HCT116 (cell line): ENCODE data around the gene RPS27L. TPM values are rescaled to one million over a fixed set of nuclear protein-coding genes. Genes with fewer than 3 reads are reported as not detected.

Experiments
- ATAC-seq: fragments of 200-7000 bp; cut with Tn5 transposase; 2 replicates; pipeline ENCODE4 v1.9.1; 2020; ENCODE audit warnings: mild to moderate bottlenecking, moderate library complexity
- BruUV-seq: library from RNA; stranded (reverse); fragments of 400-500 nt; replicated peaks from 2 replicates; lab custom pipeline; 2021; lab: Mats Ljungman, UMichigan
- CTCF ChIA-PET: fragments of 300-600 bp; sonication (Branson Sonifier 250); formaldehyde crosslinking; loops from one replicate; lab custom pipeline; 2021; ENCODE audit warnings: antibody characterized with exemption; lab: Charles Lee
- POLR2A ChIA-PET: fragments of 300-600, 350-600 bp; sonication (Branson Sonifier 250); formaldehyde crosslinking; loops from one replicate; lab custom pipeline; 2021; ENCODE audit warnings: antibody characterized with exemption; lab: Charles Lee
- RAD21 ChIA-PET, 2 experiments: fragments of 300-600 bp; sonication (Branson Sonifier 250); formaldehyde crosslinking; loops; one replicate each; lab custom pipeline; 2023; ENCODE audit warnings: low total read pairs in 2 of 2; ENCODE audit not compliant: uncharacterized antibody in 2 of 2, unreplicated experiment in 2 of 2, low non-redundant PET in 1 of 2; lab: Charles Lee
- DNase-seq: peaks from one replicate; pipeline ENCODE4 v3.0.0-alpha.2; 2010; ENCODE audit warnings: low read depth, low spot score
- H2AFZ ChIP-seq: fragments of 200-600 bp; shearing (Covaris generic), sonication (generic); 2 replicates; pipeline ENCODE4 v1.6.1; 2017; ENCODE audit warnings: low read depth, mixed run types, mixed read lengths, antibody characterized with exemption, low read length; ENCODE audit not compliant: poor library complexity, severe bottlenecking
- H3K27ac ChIP-seq: 2 replicates; pipeline ENCODE4 v1.5.1; 2012; ENCODE audit warnings: low read depth, low read length
- H3K27me3 ChIP-seq: fragments of 200-600 bp; sonication (generic); 2 replicates; pipeline ENCODE4 v1.6.1; 2016; ENCODE audit warnings: mixed run types, low read length, mixed read lengths; ENCODE audit not compliant: insufficient read depth
- H3K36me3 ChIP-seq, 2 experiments: fragments of 200-500 bp in 1 of 2; fragments of 200-600 bp in 1 of 2; sonication (Bioruptor generic) in 1 of 2; sonication (generic) in 1 of 2; 2 replicates each; pipeline versions ENCODE4 v1.5.1 to v1.6.1; 2014 to 2016; ENCODE audit warnings: low read length in 2 of 2, inconsistent platforms in 1 of 2, mixed read lengths in 1 of 2, mixed run types in 1 of 2; ENCODE audit not compliant: insufficient read depth in 2 of 2, control insufficient read depth in 1 of 2
- H3K4me1 ChIP-seq, 2 experiments: fragments of 200-600 bp in 1 of 2; sonication (generic) in 1 of 2; 2 replicates each; pipeline versions ENCODE4 v1.5.1 to v1.6.1; 2012 to 2017; ENCODE audit warnings: low read length in 2 of 2, inconsistent platforms in 1 of 2, mild to moderate bottlenecking in 1 of 2, mixed read lengths in 1 of 2, mixed run types in 1 of 2, moderate library complexity in 1 of 2; ENCODE audit not compliant: insufficient read depth in 2 of 2, control insufficient read depth in 1 of 2
- H3K4me2 ChIP-seq: fragments of 200-600 bp; sonication (generic); 2 replicates; pipeline ENCODE4 v1.6.1; 2017; ENCODE audit warnings: mixed run types, low read length, mixed read lengths
- H3K4me3 ChIP-seq, 2 experiments: fragments of 200-600 bp in 1 of 2; sonication (generic) in 1 of 2; replicated peaks in 1 of 2; 2 replicates each; pipeline ENCODE4 v1.5.1; 2011 to 2016; ENCODE audit warnings: low read length in 2 of 2, control low read depth in 1 of 2, low read depth in 1 of 2, mild to moderate bottlenecking in 1 of 2, mixed read lengths in 1 of 2, mixed run types in 1 of 2
- H3K79me2 ChIP-seq: fragments of 200-600 bp; sonication (generic); 2 replicates; pipeline ENCODE4 v1.6.1; 2017; ENCODE audit warnings: mild to moderate bottlenecking, mixed run types, low read length, moderate library complexity, mixed read lengths; ENCODE audit not compliant: insufficient read depth
- H3K9ac ChIP-seq: fragments of 200-600 bp; sonication (generic); 2 replicates; pipeline ENCODE4 v1.6.1; 2016; ENCODE audit warnings: low read length, mixed read lengths
- H3K9me2 ChIP-seq: fragments of 200-600 bp; sonication (generic), shearing (Covaris generic); 2 replicates; pipeline ENCODE4 v1.6.1; 2017; ENCODE audit warnings: mixed run types, mild to moderate bottlenecking, moderate library complexity; ENCODE audit not compliant: insufficient read depth
- H3K9me3 ChIP-seq, 2 experiments: fragments of 200-500 bp in 1 of 2; fragments of 200-600 bp in 1 of 2; sonication (Bioruptor generic) in 1 of 2; sonication (generic) in 1 of 2; 2 replicates each; pipeline ENCODE4 v1.6.1; 2014 to 2017; ENCODE audit warnings: low read length in 2 of 2, mixed read lengths in 2 of 2, inconsistent platforms in 1 of 2, low read depth in 1 of 2, mild to moderate bottlenecking in 1 of 2, mixed run types in 1 of 2, moderate library complexity in 1 of 2; ENCODE audit not compliant: control insufficient read depth in 1 of 2, insufficient read depth in 1 of 2
- H4K20me1 ChIP-seq: fragments of 200-600 bp; sonication (generic), shearing (Covaris generic); 2 replicates; pipeline ENCODE4 v1.6.1; 2017; ENCODE audit warnings: mixed run types, mild to moderate bottlenecking, moderate library complexity; ENCODE audit not compliant: insufficient read depth
- CTCF ChIP-seq, 3 experiments: fragments of 200-600 bp in 1 of 3; sonication (generic) in 1 of 3; IDR thresholded peaks in 2 of 3; conservative IDR thresholded peaks in 1 of 3; 2 replicates each; pipeline ENCODE4 v1.5.1; 2012 to 2017; ENCODE audit warnings: low read depth in 2 of 3, low read length in 2 of 3, antibody characterized with exemption in 1 of 3, borderline replicate concordance in 1 of 3, control low read depth in 1 of 3, mild to moderate bottlenecking in 1 of 3, mixed read lengths in 1 of 3, mixed run types in 1 of 3, moderate library complexity in 1 of 3; ENCODE audit not compliant: insufficient read depth in 1 of 3
- EZH2phosphoT487 ChIP-seq: fragments of 200-600 bp; IDR thresholded peaks from 2 replicates; pipeline ENCODE4 v1.6.1; 2018; ENCODE audit warnings: antibody characterized with exemption, borderline replicate concordance
- FOSL1 ChIP-seq: IDR thresholded peaks from 2 replicates; pipeline ENCODE4 v1.6.1; 2012; ENCODE audit warnings: low read depth
- POLR2A ChIP-seq: IDR thresholded peaks from 2 replicates; pipeline ENCODE4 v1.7.0; 2011; ENCODE audit warnings: borderline replicate concordance; ENCODE audit not compliant: insufficient read depth, insufficient read length; ENCODE audit errors: extremely low read depth
- POLR2AphosphoS5 ChIP-seq: IDR thresholded peaks from 2 replicates; pipeline ENCODE4 v1.6.1; 2011; ENCODE audit warnings: mild to moderate bottlenecking, low read depth, low read length, moderate library complexity
- RAD21 ChIP-seq: IDR thresholded peaks from 2 replicates; pipeline ENCODE4 v1.6.1; 2012; ENCODE audit warnings: low read depth, mild to moderate bottlenecking
- SP1 ChIP-seq: IDR thresholded peaks from 2 replicates; pipeline ENCODE4 v1.6.1; 2012; ENCODE audit warnings: low read depth
- SRF ChIP-seq: IDR thresholded peaks from 2 replicates; pipeline ENCODE4 v1.6.1; 2012; ENCODE audit warnings: low read depth
- TCF7L2 ChIP-seq: IDR thresholded peaks from 2 replicates; pipeline ENCODE4 v1.7.0; 2011; ENCODE audit warnings: borderline replicate concordance, inconsistent platforms; ENCODE audit not compliant: insufficient read depth, insufficient read length; ENCODE audit errors: extremely low read depth
- ZFX ChIP-seq: fragments of 450-650 bp; IDR thresholded peaks from 2 replicates; pipeline ENCODE4 v1.6.1; 2017
- ZNF274 ChIP-seq: fragments of 200-500 bp; sonication (Bioruptor generic); IDR thresholded peaks from 2 replicates; pipeline ENCODE4 v1.6.1; 2014; ENCODE audit warnings: mild to moderate bottlenecking, low read depth, low read length, inconsistent platforms
- intact Hi-C: fragments of 100-400 bp; cut with micrococcal nuclease; formaldehyde crosslinking; loops from 2 replicates; pipeline ENCODE4 v1.10.0; 2022
- total RNA-seq: library from RNA; stranded (reverse); gene quantifications from one replicate; pipeline ENCODE4 v1.2.1, GENCODE V29; 2021; ENCODE audit not compliant: unreplicated experiment
- TF ChIP-seq, protein P1 (sequence below): IDR thresholded peaks from 2 replicates; pipeline ENCODE4 v1.6.1; 2012
- TF ChIP-seq, protein P2 (sequence below): IDR thresholded peaks from 2 replicates; pipeline ENCODE4 v1.6.1; 2012; ENCODE audit warnings: low read depth

Gene RPS27L
- total RNA-seq, 1 experiment from 2014 or later, result 139 TPM

DNA sequence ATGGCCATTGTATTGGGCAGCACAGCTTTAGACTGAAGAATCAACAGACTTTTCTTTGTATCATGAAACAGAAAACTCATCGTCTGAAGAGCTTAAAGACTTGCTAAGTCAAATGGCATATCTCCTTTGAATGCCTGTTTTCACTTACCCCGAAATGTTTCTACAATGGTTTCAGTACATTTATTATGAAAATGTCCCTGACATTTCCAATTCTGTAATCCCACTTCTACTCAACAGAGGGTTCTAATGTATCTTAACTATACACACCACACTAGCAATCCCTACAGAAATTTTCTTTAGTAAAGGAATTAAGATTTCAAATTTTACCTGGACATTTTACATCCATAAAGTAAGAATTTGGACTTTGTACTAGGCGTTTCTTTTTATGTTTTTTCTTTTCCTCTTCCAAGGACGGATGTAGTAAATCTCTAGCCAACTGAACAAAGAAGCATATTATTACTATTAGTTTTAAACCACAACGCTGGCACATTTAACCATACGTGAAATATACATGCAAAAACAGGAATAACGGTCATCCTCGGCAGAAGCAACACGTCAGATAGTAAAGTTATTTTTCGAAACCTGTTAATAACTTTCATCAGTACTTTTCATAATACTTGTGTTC, 1.1 kb downstream of the RPS27L start:
- Histone ChIP-seq H3K9me3 (no peaks in the 10 kb centered on the region), H3K36me3 (peaks cover 14 to 15% of the 10 kb centered on the region in 2 experiments; a peak in 3 of 4 replicates), H2AFZ (no peak overlapping the region), H3K79me2 (peaks cover 18% of the 10 kb centered on the region), H3K4me1 (peaks cover 9 to 13% of the 10 kb centered on the region in 2 experiments; a peak in 3 of 4 replicates), H3K27me3 (no peaks in the 10 kb centered on the region), H3K4me3 (peak overlapping the region; percentile 82 to 89), H4K20me1 (no peaks in the 10 kb centered on the region), H3K4me2 (peak overlapping the region; percentile 84), H3K9me2 (no peaks in the 10 kb centered on the region), H3K27ac (peak overlapping the region; percentile 92), H3K9ac (peak overlapping the region; percentile 69)
- ChIA-PET RAD21 (no interaction called here), POLR2A (no interaction called here), CTCF (no interaction called here)
- DNase-seq (no peak), ATAC-seq (no peak)
- TF ChIP-seq TCF7L2, result no peak
- TF ChIP-seq ZNF274, result no peak
- no peak for TF ChIP-seq RAD21
- no peak for TF ChIP-seq POLR2A
- TF ChIP-seq FOSL1, result no peak
- BruUV-seq, result no TSS peak
- intact Hi-C loops, result loop anchor here (10.0 kb wide), 1 partner anchor 119 kb away; the partner anchor contains the start of gene APH1B

GRCh38 chr15:63155486-63155885, 1.8 kb downstream of the RPS27L start:
- H3K79me2 ChIP-seq, result peaks cover 18% of the 10 kb centered on the region
- H3K36me3 ChIP-seq, result peaks cover 14 to 15% of the 10 kb centered on the region in 2 experiments; a peak in 3 of 4 replicates
- H3K27me3 ChIP-seq, result no peaks in the 10 kb centered on the region
- no peak overlapping the region for H3K9ac ChIP-seq
- intact Hi-C loops, result loop anchor here (10.0 kb wide), 1 partner anchor 119 kb away; the partner anchor contains the start of gene APH1B
- H3K9me3 ChIP-seq, result no peaks in the 10 kb centered on the region
- H3K27ac ChIP-seq, result no peak overlapping the region
- no peaks in the 10 kb centered on the region for H3K9me2 ChIP-seq
- RAD21 ChIA-PET, result no interaction called here
- H3K4me2 ChIP-seq, result no peak overlapping the region
- H3K4me1 ChIP-seq, result peaks cover 9 to 13% of the 10 kb centered on the region in 2 experiments; a peak in 3 of 4 replicates
- CTCF ChIA-PET, result no interaction called here
- ATAC-seq (no peak), DNase-seq (no peak)
- POLR2A ChIA-PET, result no interaction called here
- BruUV-seq, result no TSS peak
- no peaks in the 10 kb centered on the region for H4K20me1 ChIP-seq
- no peak overlapping the region for H2AFZ ChIP-seq
- no peak overlapping the region for H3K4me3 ChIP-seq
- TF ChIP-seq ZFX (no peak), CTCF (IDR thresholded peaks at IDR 0.05 in 2 of 3, conservative IDR thresholded peaks at IDR 0.05 in 1 of 3; ENCODE audit: borderline replicate concordance in 1 of 3, insufficient read depth in 1 of 3, low read depth in 2 of 3, low read length in 2 of 3) (no peak), EZH2phosphoT487 (no peak), TCF7L2 (no peak), SRF (no peak), ZNF274 (no peak), RAD21 (no peak), POLR2A (no peak), SP1 (no peak), POLR2AphosphoS5 (no peak)
- TF ChIP-seq, protein P1, sequence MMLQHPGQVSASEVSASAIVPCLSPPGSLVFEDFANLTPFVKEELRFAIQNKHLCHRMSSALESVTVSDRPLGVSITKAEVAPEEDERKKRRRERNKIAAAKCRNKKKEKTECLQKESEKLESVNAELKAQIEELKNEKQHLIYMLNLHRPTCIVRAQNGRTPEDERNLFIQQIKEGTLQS, result no peak
- TF ChIP-seq, protein P2, sequence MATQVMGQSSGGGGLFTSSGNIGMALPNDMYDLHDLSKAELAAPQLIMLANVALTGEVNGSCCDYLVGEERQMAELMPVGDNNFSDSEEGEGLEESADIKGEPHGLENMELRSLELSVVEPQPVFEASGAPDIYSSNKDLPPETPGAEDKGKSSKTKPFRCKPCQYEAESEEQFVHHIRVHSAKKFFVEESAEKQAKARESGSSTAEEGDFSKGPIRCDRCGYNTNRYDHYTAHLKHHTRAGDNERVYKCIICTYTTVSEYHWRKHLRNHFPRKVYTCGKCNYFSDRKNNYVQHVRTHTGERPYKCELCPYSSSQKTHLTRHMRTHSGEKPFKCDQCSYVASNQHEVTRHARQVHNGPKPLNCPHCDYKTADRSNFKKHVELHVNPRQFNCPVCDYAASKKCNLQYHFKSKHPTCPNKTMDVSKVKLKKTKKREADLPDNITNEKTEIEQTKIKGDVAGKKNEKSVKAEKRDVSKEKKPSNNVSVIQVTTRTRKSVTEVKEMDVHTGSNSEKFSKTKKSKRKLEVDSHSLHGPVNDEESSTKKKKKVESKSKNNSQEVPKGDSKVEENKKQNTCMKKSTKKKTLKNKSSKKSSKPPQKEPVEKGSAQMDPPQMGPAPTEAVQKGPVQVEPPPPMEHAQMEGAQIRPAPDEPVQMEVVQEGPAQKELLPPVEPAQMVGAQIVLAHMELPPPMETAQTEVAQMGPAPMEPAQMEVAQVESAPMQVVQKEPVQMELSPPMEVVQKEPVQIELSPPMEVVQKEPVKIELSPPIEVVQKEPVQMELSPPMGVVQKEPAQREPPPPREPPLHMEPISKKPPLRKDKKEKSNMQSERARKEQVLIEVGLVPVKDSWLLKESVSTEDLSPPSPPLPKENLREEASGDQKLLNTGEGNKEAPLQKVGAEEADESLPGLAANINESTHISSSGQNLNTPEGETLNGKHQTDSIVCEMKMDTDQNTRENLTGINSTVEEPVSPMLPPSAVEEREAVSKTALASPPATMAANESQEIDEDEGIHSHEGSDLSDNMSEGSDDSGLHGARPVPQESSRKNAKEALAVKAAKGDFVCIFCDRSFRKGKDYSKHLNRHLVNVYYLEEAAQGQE, result no peak
